Measurements from ENCODE around the gene MAS1. TPM values are rescaled to one million over a fixed set of nuclear protein-coding genes. Genes with fewer than 3 reads are reported as not detected.

The MAS1 gene
- total RNA-seq, result not detected in 2 replicates

GRCh38 chr6:159890792-159891191, at the start of gene MAS1:
Gene MAS1, plus strand, starts transcription at chr6:159890988. Its CDS starts 15,968 bp downstream, at chr6:159906956.

Other genes with a start within 250 kb of the MAS1 start
- 54.0 and 532 TPM in 2 replicates for gene SOD2, start 197.7 kb upstream of the MAS1 start, total RNA-seq
- gene WTAP, start 163.5 kb upstream of the MAS1 start, total RNA-seq, result 124 and 138 TPM in 2 replicates
- gene ACAT2, start 128.9 kb upstream of the MAS1 start, total RNA-seq, result 20.4 and 34.2 TPM in 2 replicates
- 203 and 281 TPM in 2 replicates for gene TCP1, start 101.4 kb upstream of the MAS1 start, total RNA-seq
- 59.2 and 94.3 TPM in 2 replicates for gene MRPL18, start 100.5 kb upstream of the MAS1 start, total RNA-seq
- gene PNLDC1, start 90.7 kb upstream of the MAS1 start, total RNA-seq, result 0.07 TPM in 1 of 2 replicates, not detected in the other
- gene IGF2R, start 78.1 kb downstream of the MAS1 start, total RNA-seq, result 271 and 478 TPM in 2 replicates
- gene SLC22A1, start 230.8 kb downstream of the MAS1 start, total RNA-seq, result 0.34 and 0.78 TPM in 2 replicates

Data from nasal cavity respiratory epithelium epithelial cell of viscerocranial mucosa (primary cell).